Head of caudate nucleus (tissue), 42 donors: ENCODE results near the gene IFT80.
"Not testable (repeated sequence)": the region's sequence is repeated elsewhere in the genome, so short reads cannot be mapped to it uniquely, and the experiment has no call there.

Experiments
- DNase-seq, 42 donors: peaks; one replicate each; pipeline versions ENCODE4 v3.0.0 to v3.0.0-alpha.2; 2020 to 2021; ENCODE audit warnings: mixed read lengths in 7 of 42
- intact Hi-C: fragments of 100-400 bp; cut with DNase I; formaldehyde crosslinking; loops from one replicate; pipeline ENCODE4 v1.15.0; 2022

IFT80 gene

GRCh38 chr3:160373655-160374054 lies 25.4 kb downstream of the IFT80 start:
- intact Hi-C loops: no loop called here
- no peak for DNase-seq

- DNase-seq: no peak
- intact Hi-C loops: no loop called here
Measured at GRCh38 chr3:160372780-160373179, 26.2 kb downstream of the IFT80 start.

- intact Hi-C loops: no loop called here
- no peak for DNase-seq
Measured at GRCh38 chr3:160370987-160371857, 27.8 kb downstream of the IFT80 start.

GRCh38 chr3:160369784-160370183 lies 29.2 kb downstream of the IFT80 start:
- intact Hi-C loops: no loop called here
- no peak for DNase-seq

GRCh38 chr3:160368804-160369203 lies 30.2 kb downstream of the IFT80 start:
- intact Hi-C loops: no loop called here
- no peak for DNase-seq

GRCh38 chr3:160365869-160366522 lies 33.0 kb downstream of the IFT80 start:
- intact Hi-C loops: no loop called here
- no peak for DNase-seq

- DNase-seq, intact Hi-C loops: not testable (repeated sequence)
Measured at GRCh38 chr3:160362896-160363295, 36.1 kb downstream of the IFT80 start.

- intact Hi-C loops: no loop called here
- DNase-seq: no peak
Measured at GRCh38 chr3:160355826-160356225, 43.2 kb downstream of the IFT80 start.

GRCh38 chr3:160346511-160346910 lies 52.5 kb downstream of the IFT80 start:
- intact Hi-C loops: no loop called here
- no peak for DNase-seq

GRCh38 chr3:160343132-160343531 lies 55.9 kb downstream of the IFT80 start:
- DNase-seq: no peak
- intact Hi-C loops: no loop called here

- DNase-seq: no peak
- intact Hi-C loops: no loop called here
Measured at GRCh38 chr3:160340351-160340750, 58.7 kb downstream of the IFT80 start.

GRCh38 chr3:160331127-160331937 lies 67.7 kb downstream of the IFT80 start:
- DNase-seq: no peak
- intact Hi-C loops: no loop called here

GRCh38 chr3:160330690-160331089 lies 68.3 kb downstream of the IFT80 start:
- DNase-seq: no peak

GRCh38 chr3:160330109-160330508 lies 68.9 kb downstream of the IFT80 start:
- intact Hi-C loops: no loop called here

More at GRCh38 chr3:160330690-160331089, 68.3 kb downstream of the IFT80 start:
- intact Hi-C loops: no loop called here

GRCh38 chr3:160326286-160326685 lies 72.7 kb downstream of the IFT80 start:
- DNase-seq, intact Hi-C loops: not testable (repeated sequence)

More at GRCh38 chr3:160330109-160330508, 68.9 kb downstream of the IFT80 start:
- DNase-seq: no peak

GRCh38 chr3:160321821-160322220 lies 77.2 kb downstream of the IFT80 start:
- intact Hi-C loops, DNase-seq: not testable (repeated sequence)

GRCh38 chr3:160319322-160319721 lies 79.7 kb downstream of the IFT80 start:
- DNase-seq: no peak
- intact Hi-C loops: no loop called here

- no peak for DNase-seq
Measured at GRCh38 chr3:160314995-160315394, 84.0 kb downstream of the IFT80 start.

GRCh38 chr3:160312014-160312624 lies 86.9 kb downstream of the IFT80 start:
- no peak for DNase-seq
- intact Hi-C loops: no loop called here

More at GRCh38 chr3:160314995-160315394, 84.0 kb downstream of the IFT80 start:
- intact Hi-C loops: no loop called here
